Neural crest cell (in vitro differentiated cells): ENCODE results near the gene PCDHGB7. TPM values are rescaled to one million over a fixed set of nuclear protein-coding genes. Genes with fewer than 3 reads are reported as not detected.
"Not testable (repeated sequence)": the region's sequence is repeated elsewhere in the genome, so short reads cannot be mapped to it uniquely, and the experiment has no call there.

Experiments used
- DNase-seq: peaks from one replicate; pipeline ENCODE4 v3.0.0; 2021; ENCODE audit warnings: low read depth, mixed read lengths, low spot score
- H3K27ac Mint-ChIP-seq: one replicate; pipeline ENCODE4 v1.8.0; 2021; ENCODE audit warnings: mild to moderate bottlenecking, mixed read lengths; ENCODE audit not compliant: unreplicated experiment
- H3K27me3 Mint-ChIP-seq: 2 replicates; pipeline ENCODE4 v1.8.0; 2021; ENCODE audit warnings: low read depth, mild to moderate bottlenecking, mixed read lengths
- H3K36me3 Mint-ChIP-seq: 2 replicates; pipeline ENCODE4 v1.8.0; 2021; ENCODE audit warnings: low read depth, mild to moderate bottlenecking, mixed read lengths
- H3K4me1 Mint-ChIP-seq: 2 replicates; pipeline ENCODE4 v1.8.0; 2021; ENCODE audit warnings: mixed read lengths
- H3K4me3 Mint-ChIP-seq: one replicate; pipeline ENCODE4 v1.8.0; 2021; ENCODE audit warnings: mild to moderate bottlenecking, mixed read lengths
- H3K9me3 Mint-ChIP-seq: 2 replicates; pipeline ENCODE4 v1.8.0; 2021; ENCODE audit warnings: mixed read lengths
- total RNA-seq: library from RNA; stranded (reverse); gene quantifications from 2 replicates; pipeline ENCODE4 v1.2.1, GENCODE V29; 2021
- TF ChIP-seq, protein P1 (sequence below): fragments of 200-600 bp; sonication (generic); conservative IDR thresholded peaks from 2 replicates; pipeline ENCODE4 v1.5.0; 2021; ENCODE audit warnings: antibody characterized with exemption, mild to moderate bottlenecking

The PCDHGB7 gene
- total RNA-seq, 1 donor from 2014 or later: 7.0 TPM

DNA sequence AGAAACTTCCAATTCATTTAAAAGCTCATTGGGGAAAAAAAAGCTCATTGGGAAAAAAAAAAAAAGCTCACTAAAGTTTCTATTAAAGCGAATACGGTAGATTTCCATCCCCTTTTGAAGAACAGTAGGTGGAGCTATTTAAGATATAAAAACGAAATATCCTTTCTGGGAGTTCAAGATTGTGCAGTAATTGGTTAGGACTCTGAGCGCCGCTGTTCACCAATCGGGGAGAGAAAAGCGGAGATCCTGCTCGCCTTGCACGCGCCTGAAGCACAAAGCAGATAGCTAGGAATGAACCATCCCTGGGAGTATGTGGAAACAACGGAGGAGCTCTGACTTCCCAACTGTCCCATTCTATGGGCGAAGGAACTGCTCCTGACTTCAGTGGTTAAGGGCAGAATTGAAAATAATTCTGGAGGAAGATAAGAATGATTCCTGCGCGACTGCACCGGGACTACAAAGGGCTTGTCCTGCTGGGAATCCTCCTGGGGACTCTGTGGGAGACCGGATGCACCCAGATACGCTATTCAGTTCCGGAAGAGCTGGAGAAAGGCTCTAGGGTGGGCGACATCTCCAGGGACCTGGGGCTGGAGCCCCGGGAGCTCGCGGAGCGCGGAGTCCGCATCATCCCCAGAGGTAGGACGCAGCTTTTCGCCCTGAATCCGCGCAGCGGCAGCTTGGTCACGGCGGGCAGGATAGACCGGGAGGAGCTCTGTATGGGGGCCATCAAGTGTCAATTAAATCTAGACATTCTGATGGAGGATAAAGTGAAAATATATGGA is 13.0 kb downstream of the PCDHGB7 start, which contains the start of gene PCDHGA12:
PCDHGA12 (plus strand) TSS at position 176 of the 782 bp plus-strand sequence; CDS start at position 429, 253 bp downstream.
- Mint-ChIP-seq H3K36me3 (peaks cover 82% of the 10 kb centered on the region), H3K9me3 (peaks cover 21% of the 10 kb centered on the region), H3K27ac (no peak within 1 kb of the TSS), H3K4me1 (no peaks in the 10 kb centered on the region), H3K27me3 (no peaks in the 10 kb centered on the region), H3K4me3 (no peak within 1 kb of the TSS)
- TF ChIP-seq, protein P1, sequence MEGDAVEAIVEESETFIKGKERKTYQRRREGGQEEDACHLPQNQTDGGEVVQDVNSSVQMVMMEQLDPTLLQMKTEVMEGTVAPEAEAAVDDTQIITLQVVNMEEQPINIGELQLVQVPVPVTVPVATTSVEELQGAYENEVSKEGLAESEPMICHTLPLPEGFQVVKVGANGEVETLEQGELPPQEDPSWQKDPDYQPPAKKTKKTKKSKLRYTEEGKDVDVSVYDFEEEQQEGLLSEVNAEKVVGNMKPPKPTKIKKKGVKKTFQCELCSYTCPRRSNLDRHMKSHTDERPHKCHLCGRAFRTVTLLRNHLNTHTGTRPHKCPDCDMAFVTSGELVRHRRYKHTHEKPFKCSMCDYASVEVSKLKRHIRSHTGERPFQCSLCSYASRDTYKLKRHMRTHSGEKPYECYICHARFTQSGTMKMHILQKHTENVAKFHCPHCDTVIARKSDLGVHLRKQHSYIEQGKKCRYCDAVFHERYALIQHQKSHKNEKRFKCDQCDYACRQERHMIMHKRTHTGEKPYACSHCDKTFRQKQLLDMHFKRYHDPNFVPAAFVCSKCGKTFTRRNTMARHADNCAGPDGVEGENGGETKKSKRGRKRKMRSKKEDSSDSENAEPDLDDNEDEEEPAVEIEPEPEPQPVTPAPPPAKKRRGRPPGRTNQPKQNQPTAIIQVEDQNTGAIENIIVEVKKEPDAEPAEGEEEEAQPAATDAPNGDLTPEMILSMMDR: no peak
- DNase-seq: no peak

DNA sequence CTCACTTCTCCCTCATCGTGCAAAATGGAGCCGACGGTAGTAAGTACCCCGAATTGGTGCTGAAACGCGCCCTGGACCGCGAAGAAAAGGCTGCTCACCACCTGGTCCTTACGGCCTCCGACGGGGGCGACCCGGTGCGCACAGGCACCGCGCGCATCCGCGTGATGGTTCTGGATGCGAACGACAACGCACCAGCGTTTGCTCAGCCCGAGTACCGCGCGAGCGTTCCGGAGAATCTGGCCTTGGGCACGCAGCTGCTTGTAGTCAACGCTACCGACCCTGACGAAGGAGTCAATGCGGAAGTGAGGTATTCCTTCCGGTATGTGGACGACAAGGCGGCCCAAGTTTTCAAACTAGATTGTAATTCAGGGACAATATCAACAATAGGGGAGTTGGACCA is 13.8 kb downstream of the PCDHGB7 start:
- H3K27ac Mint-ChIP-seq: no peak overlapping the region
- H3K4me3 Mint-ChIP-seq: no peak overlapping the region
- H3K4me1 Mint-ChIP-seq: no peaks in the 10 kb centered on the region
- no peak for DNase-seq
- no peaks in the 10 kb centered on the region for H3K27me3 Mint-ChIP-seq
- TF ChIP-seq, protein P1: no peak
- peaks cover 21% of the 10 kb centered on the region for H3K9me3 Mint-ChIP-seq
- H3K36me3 Mint-ChIP-seq: peaks cover 77% of the 10 kb centered on the region

DNA sequence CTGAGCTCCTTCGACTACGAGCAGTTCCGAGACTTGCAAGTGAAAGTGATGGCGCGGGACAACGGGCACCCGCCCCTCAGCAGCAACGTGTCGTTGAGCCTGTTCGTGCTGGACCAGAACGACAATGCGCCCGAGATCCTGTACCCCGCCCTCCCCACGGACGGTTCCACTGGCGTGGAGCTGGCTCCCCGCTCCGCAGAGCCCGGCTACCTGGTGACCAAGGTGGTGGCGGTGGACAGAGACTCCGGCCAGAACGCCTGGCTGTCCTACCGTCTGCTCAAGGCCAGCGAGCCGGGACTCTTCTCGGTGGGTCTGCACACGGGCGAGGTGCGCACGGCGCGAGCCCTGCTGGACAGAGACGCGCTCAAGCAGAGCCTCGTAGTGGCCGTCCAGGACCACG is 14.8 kb downstream of the PCDHGB7 start:
- not testable (repeated sequence) for H3K4me3 Mint-ChIP-seq, H3K27ac Mint-ChIP-seq, DNase-seq, H3K27me3 Mint-ChIP-seq, H3K4me1 Mint-ChIP-seq
- Mint-ChIP-seq H3K36me3 (peaks cover 74% of the 10 kb centered on the region), H3K9me3 (peaks cover 20% of the 10 kb centered on the region)

DNA sequence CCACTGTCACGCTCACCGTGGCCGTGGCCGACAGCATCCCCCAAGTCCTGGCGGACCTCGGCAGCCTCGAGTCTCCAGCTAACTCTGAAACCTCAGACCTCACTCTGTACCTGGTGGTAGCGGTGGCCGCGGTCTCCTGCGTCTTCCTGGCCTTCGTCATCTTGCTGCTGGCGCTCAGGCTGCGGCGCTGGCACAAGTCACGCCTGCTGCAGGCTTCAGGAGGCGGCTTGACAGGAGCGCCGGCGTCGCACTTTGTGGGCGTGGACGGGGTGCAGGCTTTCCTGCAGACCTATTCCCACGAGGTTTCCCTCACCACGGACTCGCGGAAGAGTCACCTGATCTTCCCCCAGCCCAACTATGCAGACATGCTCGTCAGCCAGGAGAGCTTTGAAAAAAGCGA is 15.2 kb downstream of the PCDHGB7 start:
- H3K4me1 Mint-ChIP-seq, H3K27ac Mint-ChIP-seq, H3K4me3 Mint-ChIP-seq, H3K27me3 Mint-ChIP-seq, DNase-seq: not testable (repeated sequence)
- peaks cover 20% of the 10 kb centered on the region for H3K9me3 Mint-ChIP-seq
- H3K36me3 Mint-ChIP-seq: peaks cover 72% of the 10 kb centered on the region

DNA sequence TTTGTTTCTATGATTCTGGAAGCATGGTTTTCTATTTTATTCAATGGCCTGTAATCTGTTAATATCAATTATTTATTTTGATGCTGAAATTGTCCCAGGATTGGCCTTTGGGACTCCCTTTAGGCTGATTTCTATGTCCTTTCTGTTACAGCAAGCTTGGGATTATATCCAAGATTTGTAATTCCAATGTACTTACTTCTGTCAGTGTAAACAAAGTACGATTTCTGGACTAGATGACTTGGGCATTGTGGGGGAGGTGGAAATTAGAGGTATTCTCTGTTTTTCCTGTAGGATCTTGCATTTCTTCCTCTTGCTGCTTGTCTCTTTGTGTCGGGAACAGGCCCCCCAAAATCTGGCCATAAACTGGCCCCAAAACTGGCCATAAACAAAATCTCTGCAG is 16.5 kb downstream of the PCDHGB7 start:
- H3K27me3 Mint-ChIP-seq: no peaks in the 10 kb centered on the region
- H3K4me1 Mint-ChIP-seq: no peaks in the 10 kb centered on the region
- TF ChIP-seq, protein P1: no peak
- DNase-seq: no peak
- peaks cover 64% of the 10 kb centered on the region for H3K36me3 Mint-ChIP-seq
- H3K9me3 Mint-ChIP-seq: peaks cover 14% of the 10 kb centered on the region
- no peak overlapping the region for H3K4me3 Mint-ChIP-seq
- H3K27ac Mint-ChIP-seq: no peak overlapping the region

- Mint-ChIP-seq H3K4me3 (no peak overlapping the region), H3K27ac (no peak overlapping the region), H3K27me3 (no peaks in the 10 kb centered on the region), H3K4me1 (no peaks in the 10 kb centered on the region), H3K36me3 (peaks cover 65% of the 10 kb centered on the region), H3K9me3 (peaks cover 11% of the 10 kb centered on the region)
- no peak for DNase-seq
- TF ChIP-seq, protein P1: no peak
Observed at GRCh38 chr5:141437221-141437620, 19.7 kb downstream of the PCDHGB7 start.
